GM19372 (cell line): ENCODE measurements around the gene METTL16.
"Not testable (repeated sequence)": the region's sequence is repeated elsewhere in the genome, so short reads cannot be mapped to it uniquely, and the experiment has no call there.

ENCODE experiments used
- ATAC-seq: cut with Tn5 transposase; IDR thresholded peaks from one replicate; pipeline ENCODE4 v1.9.1; 2021; ENCODE audit warnings: mild to moderate bottlenecking, low read depth, moderate library complexity; ENCODE audit not compliant: unreplicated experiment

The METTL16 gene

DNA sequence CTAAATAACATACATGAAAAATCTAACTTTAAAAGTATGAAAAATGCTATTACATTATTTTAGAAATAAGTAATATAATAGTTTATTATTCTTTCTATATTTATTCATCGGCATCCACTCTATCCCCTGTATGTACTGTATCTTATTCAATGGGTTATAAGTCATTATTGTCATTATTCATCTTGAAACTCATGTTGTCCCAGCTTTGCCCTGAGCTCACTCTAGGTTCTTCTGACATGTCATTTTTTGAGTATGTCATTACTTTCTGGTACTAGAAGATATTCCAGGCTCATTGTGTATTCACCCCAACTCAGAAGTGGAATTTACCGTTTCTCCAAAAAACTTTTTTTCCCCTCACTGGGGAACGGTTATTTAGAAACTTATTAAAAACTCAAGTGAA is 57.8 kb downstream of the METTL16 start:
- ATAC-seq = no peak

DNA sequence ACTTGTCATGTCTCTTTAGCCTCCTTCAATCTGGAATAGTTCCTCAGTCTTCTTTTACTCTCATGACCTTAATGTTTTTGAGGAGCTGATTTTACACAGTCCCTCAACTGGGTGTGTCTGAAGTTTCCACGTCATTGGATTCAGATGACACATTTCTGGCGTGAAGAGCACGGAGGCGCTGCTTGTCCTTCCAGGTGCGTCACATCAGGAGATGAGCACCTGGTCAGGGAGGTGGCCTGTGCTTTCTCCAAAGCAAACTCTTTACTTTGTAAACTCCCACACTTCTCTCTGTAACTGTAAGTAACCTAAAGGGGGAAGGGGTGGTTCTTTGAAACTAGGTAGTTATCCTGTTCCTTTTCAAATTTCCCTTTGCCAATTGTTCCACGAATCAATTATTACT is 58.4 kb downstream of the METTL16 start:
- no peak for ATAC-seq

DNA sequence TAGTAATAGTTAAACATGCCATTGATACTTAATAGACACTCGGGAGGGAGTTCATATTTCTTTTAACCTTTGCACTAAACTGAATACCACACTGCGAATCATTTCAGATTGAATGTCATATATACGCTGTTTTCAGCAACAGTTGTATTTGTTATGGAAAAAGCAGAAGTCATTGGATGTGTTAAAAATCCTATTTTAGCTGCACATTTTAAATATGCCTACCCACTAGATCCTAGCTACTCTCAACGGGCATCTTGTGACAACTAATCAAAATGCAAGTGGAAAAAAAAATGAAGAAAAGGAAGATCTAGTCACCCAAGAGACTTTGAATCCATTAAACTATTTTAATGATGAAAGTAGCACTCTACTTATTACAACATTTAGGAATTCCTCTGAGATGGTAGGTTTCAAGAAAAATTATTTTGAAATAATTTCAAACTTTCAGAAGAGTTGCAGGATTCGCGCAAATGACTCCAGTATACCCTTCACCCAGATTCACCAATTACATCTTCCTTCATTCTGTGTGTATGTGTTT is 59.4 kb downstream of the METTL16 start:
- ATAC-seq = no peak

- no peak for ATAC-seq
These were observed 61.6 kb downstream of the METTL16 start for GRCh38 chr17:2450016-2450650.

DNA sequence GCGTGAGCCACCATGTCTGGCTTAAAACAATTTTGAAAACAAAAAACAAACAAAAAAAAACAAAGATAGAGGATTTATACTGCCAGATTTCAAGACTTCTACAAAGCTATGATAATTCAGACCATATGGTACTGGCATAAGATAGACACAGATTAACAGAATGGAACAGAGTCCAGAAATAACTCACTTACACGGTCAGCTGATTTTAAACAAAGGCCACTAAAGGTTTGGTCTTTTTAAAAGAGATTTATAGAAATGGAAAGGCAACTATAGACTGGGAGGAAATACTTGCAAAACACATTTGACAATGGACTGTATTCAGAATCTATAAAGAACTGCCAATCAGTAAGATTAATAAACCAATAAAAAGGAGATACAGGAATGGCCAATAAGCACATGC is 62.2 kb downstream of the METTL16 start:
- no peak for ATAC-seq

DNA sequence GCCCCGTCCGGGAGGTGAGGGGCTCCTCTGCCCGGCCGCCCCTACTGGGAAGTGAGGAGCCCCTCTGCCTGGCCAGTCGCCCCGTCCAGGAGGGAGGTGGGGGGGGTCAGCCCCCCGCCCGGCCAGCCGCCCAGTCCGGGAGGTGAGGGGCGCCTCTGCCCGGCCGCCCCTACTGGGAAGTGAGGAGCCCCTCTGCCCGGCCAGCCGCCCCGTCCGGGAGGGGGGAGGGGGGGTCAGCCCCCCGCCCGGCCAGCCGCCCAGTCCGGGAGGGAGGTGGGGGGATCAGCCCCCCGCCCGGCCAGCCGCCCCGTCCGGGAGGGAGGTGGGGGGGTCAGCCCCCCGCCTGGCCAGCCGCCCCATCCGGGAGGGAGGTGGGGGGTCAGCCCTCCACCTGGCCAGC is 64.2 kb downstream of the METTL16 start:
- ATAC-seq = not testable (repeated sequence)

DNA sequence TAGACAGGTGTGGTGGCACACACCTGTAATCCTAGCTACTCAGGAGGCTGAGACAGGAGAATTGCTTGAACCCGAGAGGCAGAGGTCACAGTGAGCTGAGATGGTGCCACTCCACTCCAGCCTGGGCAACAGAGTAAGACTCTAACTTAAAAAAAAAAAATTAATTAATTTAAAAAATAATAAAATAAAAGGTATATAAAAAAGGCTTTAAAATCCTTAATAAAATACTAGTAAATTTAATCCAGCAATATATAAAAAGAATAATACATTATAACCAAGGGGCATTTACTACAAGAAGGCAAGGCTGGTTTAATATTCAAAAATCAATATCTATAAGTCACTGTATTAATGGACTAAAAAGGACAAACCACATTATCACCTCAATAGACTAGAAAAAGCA is 66.0 kb downstream of the METTL16 start:
- no peak for ATAC-seq

DNA sequence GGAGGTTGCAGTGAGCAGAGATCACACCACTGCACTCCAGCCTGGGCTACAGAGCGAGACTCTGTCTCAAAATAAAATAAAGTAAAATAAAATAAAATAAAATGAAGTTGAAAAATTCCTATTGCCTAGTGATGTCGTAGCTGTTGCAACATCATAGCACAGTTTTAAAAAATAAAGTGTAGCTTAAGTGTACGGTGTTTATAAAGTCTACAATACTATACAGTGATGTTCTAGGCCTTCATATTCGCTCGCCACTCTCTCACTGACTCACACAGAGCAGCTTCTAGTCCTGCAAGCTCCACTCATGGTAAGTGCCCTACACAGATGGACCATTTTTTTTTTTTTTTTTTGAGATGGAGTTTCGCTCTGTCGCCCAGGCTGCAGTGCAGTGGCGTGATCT is 67.3 kb downstream of the METTL16 start:
- no peak for ATAC-seq

DNA sequence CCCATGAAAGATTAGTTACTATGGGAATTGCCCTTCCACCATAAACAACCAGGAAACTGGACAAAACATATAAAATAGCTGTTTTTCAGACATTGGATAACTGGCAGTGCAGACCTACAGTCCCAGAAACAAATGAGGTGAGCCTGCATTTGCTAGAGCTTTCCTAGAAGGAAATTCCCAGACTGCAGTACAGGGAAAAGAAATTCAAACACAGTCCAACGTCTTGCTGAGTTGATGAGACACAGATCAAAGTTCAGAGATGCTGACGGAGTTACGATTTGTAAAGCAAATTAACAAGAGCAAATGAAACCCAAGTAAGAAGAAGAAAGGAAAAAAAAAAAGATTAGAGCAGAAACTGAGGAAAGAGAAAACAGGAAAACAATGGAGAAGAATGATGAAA is 69.5 kb downstream of the METTL16 start:
- no peak for ATAC-seq

DNA sequence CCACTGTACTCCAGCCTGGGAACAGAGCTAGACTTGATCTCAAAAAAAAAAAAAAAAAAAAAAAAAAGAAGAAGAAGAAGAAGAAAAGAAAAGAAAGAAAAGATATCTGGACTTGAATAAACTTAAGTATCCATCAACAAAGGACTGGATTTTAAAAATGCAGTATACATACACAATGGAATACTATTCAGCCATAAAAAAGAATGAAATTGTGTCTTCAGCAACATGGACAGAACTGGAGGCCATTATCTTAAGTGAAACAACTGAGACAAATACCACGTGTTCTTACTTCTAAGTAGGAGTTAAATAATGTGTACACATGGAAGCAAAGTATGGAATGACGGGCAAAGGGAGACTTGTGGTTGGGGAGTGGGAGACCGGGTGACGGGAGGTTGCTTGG is 70.8 kb downstream of the METTL16 start:
- ATAC-seq = no peak

GRCh38 chr17:2439997-2440396 is 71.7 kb downstream of the METTL16 start:
- ATAC-seq = not testable (repeated sequence)

DNA sequence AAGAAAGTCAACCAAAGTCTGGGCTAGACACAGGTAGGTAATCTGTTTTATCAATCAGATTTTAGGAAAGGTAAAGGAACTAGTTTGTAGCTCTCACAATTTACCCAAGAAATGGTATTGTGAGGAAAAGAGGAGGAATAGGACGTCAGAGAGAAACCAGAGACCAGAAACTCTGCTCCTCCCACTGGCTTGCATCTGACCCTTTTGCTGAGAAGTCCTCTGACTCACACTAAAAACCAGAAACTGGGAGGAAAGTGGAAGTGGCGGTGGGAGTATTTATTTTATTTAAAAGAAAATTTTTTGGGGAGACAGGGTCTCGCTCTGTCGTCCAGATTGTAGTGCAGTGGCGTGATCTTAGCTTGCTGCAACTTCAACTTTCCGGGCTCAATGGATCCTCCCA is 72.9 kb downstream of the METTL16 start:
- ATAC-seq = no peak

- no peak for ATAC-seq
These were observed 75.3 kb downstream of the METTL16 start for GRCh38 chr17:2436316-2436905.

- no peak for ATAC-seq
These were observed 75.8 kb downstream of the METTL16 start for GRCh38 chr17:2435862-2436261.

DNA sequence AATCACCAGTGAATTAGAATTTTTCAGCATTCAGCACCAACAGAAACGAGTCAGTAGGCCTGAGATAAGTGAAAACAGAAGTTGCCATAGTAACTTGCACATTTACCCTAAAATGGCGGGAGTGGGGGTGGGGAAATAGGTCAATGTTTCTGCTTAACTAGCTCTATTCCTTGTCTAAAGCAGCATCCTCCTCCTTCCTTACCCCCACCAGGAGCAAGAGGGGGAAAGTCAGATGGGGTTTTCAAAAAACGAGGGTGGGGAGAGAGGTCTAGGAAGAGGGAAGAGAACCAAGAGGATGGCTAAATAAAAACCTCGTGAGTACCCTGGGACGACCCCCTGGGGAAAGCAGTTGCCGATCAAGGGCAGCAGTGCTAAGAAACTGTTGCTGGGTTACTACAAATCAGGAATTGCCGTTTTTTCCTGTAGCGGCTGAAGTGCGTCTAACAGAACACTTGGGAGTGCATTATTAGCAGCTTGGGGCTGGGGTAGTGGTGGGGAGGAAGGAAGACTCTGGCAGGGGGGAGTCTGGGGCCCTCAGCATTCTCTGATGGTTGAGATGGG is 76.4 kb downstream of the METTL16 start:
- no peak for ATAC-seq

- no peak for ATAC-seq
These were observed 78.0 kb downstream of the METTL16 start for GRCh38 chr17:2433696-2434095.

DNA sequence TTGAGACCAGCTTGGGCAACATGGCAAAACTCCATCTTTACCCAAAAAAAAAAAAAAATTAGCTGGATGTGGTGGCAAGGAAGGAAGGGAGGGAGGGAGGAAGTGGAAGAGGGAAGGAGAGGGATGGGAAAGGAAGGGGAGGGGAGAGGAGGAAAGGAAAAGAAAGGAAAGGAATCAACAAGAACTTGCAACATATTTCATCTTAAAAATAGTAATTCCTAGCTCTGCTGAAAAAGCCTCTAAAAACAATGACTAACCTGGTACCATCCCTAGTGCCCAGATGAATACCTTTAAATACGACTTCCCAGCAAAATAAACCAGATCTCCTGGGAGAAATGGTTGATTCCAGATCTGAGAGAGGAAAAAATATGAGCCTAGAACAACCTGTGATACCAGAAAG is 83.8 kb downstream of the METTL16 start:
- no peak for ATAC-seq

- no peak for ATAC-seq
These were observed 84.5 kb downstream of the METTL16 start for GRCh38 chr17:2427215-2427614.

- no peak for ATAC-seq
These were observed 88.4 kb downstream of the METTL16 start for GRCh38 chr17:2423271-2423670.

GRCh38 chr17:2421315-2422147 is 90.2 kb downstream of the METTL16 start:
- no peak for ATAC-seq

DNA sequence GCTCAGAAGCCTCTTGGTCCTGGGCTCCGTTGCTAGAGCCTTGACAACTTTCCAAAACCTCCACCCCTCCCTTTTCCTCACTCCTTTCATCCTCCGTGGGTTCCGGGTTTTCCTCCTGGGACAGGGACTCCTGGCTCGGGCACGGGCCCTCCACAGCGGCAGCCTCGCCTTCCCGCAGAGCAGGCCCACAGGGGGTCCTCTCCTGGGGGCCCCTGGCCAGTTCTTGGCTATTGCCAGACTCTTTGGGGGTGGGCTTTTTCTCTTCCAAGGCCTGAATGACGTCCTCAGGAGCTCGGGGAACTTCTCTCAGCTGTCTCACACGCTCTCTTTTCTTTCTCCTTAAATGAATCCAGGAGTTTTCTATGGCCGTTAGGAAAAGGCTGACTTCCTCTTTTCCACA is 91.5 kb downstream of the METTL16 start:
- no peak for ATAC-seq
